ENCODE data around the gene YES1. TPM values are rescaled to one million over a fixed set of nuclear protein-coding genes. Genes with fewer than 3 reads are reported as not detected.

The YES1 gene
- total RNA-seq, 4 donors from 2014 or later: 78.4 to 101 (median 99.3) TPM

DNA sequence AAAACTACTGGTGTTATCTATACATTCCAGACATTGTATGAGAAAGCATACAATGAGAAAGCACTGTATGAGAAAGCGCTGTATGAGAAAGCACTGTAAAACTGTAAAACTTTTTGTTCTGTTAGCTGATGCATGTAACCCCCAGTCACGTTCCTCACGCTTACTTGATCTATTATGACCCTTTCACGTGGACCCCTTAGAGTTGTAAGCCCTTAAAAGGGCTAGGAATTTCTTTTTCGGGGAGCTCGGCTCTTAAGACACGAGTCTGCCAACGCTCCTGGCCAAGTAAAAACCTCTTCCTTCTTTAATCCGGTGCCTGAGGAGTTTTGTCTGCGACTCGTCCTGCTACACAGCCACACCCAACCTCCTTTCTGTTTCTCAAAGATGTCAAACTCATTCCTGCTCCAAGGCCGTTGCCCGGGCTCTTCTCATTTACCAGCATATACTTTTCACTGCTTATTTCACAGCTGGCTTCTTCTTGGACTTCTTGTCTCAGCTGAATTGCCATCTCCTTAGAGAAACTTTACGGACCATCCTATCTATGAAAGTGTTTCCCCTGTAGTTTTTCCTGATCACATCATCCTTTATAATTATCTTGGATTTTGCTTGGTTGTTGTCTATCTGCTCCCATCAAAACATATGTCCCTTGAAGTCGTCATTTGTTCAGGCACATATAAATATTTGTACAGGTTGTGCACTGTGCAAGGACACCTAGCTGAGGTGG is 29.8 kb upstream of the YES1 start:
- TF ChIP-seq, protein P1, sequence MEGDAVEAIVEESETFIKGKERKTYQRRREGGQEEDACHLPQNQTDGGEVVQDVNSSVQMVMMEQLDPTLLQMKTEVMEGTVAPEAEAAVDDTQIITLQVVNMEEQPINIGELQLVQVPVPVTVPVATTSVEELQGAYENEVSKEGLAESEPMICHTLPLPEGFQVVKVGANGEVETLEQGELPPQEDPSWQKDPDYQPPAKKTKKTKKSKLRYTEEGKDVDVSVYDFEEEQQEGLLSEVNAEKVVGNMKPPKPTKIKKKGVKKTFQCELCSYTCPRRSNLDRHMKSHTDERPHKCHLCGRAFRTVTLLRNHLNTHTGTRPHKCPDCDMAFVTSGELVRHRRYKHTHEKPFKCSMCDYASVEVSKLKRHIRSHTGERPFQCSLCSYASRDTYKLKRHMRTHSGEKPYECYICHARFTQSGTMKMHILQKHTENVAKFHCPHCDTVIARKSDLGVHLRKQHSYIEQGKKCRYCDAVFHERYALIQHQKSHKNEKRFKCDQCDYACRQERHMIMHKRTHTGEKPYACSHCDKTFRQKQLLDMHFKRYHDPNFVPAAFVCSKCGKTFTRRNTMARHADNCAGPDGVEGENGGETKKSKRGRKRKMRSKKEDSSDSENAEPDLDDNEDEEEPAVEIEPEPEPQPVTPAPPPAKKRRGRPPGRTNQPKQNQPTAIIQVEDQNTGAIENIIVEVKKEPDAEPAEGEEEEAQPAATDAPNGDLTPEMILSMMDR (IDR thresholded peaks at IDR 0.05; ENCODE audit: low read depth): no peak

DNA sequence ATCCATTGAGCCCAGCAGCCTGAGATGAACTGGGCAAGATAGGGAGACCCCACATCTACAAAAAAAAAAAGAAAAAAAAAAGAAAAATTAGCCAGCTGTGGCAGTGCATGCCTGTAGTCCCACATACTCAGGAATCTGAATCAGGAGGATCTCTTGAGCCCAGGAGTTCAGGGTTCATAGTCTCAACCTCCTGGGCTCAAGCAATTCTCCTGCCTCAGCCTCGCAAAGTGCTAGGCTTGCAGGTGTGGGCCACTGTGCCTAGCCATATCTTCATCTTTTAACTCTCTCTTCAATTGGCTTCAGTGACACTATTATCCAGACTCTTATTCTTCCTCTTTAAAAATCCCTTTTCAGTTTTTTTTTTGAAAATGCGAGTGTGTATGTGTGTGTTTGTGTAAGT is 28.5 kb upstream of the YES1 start:
- TF ChIP-seq, protein P1 (IDR thresholded peaks at IDR 0.05; ENCODE audit: low read depth): no peak

DNA sequence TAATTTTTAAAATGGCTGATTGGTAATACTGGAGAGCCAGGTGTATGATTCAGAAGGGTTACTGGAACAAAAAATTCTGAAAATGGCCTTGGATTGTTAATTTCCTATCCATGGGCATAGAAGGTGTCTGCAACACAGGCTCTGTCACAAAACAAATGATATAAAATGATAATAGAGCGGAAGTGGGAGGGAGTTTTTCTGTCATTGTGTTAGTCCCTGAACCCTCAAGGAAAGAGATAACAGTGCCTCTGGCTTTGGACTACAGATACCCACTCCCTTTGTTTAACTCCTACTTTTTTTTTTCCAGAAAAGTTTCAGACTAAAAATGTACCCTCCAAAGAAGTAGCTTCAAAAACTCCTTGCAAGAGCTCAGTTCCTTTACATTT is 28.0 kb upstream of the YES1 start:
- TF ChIP-seq, protein P1 (IDR thresholded peaks at IDR 0.05; ENCODE audit: low read depth): no peak

DNA sequence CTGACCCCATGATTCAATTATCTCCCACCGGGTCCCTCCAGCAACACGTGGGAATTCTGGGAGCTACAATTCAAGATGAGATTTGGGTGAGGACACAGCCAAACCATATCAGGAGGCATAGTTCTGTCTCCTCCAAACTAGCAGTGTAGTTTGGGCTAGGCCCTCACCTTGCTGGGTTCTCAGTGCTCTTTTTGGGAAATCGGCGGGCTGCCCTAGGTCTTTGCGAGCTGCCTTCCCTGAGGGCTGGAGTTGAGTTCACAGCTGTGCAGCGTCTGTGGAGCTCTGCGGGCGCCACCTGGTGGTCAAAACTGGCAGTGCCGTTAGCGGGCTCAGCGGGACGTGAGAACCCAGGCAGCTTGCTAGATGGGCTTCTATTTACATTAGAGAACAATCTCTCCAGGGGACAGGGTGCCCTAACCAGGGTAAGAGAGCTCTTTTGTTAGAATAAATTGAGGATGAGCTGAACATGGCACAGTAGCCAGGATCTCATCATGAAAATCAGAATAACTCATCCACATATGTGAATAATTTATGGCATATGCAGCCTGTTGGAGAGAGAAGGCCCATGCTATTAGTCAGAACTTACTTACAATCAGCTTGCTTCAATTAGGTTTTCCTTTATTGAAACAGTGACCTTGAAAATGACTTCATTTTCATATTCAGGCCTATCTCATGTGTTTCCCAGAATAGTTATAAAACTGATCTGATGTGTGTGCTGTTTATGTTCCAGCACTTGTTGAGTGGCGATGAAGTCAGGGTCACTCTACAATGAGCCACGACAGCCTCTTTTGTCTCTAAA is 27.4 kb upstream of the YES1 start:
- TF ChIP-seq, protein P1 (IDR thresholded peaks at IDR 0.05; ENCODE audit: low read depth): no peak

DNA sequence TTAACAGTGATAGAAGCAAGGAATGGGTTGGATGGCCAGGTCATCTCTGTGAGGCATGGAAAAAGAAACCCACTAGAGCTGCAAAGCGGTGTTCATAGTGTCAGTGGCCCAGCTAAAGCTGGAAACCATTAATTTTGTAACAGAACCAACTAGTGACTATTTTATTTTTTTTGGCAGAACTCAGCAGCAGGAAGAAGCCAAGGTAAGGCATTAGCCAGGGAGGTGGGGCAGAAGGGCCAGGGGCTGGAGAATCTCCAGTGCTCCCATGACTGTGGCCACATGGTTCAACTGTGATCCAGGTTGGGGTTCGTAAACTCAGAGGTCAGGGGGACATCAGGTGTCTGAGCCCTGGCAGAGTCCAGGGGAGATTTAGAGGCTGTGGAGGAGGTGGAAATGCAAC is 25.9 kb upstream of the YES1 start:
- TF ChIP-seq, protein P1 (IDR thresholded peaks at IDR 0.05; ENCODE audit: low read depth): no peak

DNA sequence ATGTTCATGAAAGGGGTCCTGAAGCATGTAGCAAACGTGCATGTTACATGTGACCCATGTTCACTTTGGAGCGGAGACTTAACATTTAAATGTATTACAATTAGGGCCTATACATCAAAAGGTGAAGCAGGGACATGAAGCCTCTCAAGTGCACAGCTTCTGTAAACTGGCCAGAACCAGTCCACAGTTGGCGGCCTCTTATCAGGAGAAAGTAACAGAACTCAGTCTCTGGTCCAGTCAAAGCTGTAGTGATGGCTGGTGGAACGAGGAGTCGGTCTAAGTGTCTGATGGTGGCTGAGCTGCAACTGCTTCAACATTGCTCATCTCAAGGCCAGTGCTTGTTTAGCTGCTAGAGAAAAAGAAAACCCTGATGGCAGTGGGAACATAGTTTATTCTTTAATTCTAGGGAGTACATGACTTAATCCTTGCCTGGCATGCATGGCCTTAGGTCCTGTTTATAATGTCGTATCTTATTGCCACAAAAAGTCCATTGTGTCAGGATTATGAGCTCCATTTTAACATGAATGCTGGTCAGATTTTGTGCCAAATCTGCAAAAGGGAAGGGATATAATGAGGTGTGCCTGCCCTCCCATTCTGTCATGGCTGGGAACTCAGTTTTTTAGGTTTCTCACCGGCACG is 22.2 kb upstream of the YES1 start:
- TF ChIP-seq, protein P1 (IDR thresholded peaks at IDR 0.05; ENCODE audit: low read depth): no peak

DNA sequence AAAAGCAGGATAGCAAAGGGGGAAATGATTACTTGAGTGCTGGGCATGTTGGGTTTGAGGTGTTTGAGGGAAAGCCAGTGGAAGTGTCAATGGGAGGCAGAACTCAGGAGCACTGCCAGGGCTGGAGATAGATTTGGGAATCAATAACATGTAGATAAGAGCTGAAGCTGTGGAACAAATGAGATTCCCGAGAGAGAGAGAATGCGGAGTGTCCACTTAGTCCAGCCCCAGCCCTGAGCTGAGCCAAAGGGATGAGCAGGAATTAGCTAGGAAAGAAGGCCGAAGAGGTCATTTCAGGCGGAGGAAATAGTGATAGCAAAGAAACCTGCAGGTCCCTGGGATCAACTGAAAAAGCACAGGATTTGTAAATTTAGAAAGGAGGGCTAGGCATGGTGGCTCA is 21.2 kb upstream of the YES1 start:
- TF ChIP-seq, protein P1 (IDR thresholded peaks at IDR 0.05; ENCODE audit: low read depth): no peak
